Measurements from ENCODE around the gene HNRNPA1.

Gene HNRNPA1

GRCh38 chr12:54285150-54286041 is 4.9 kb downstream of the HNRNPA1 start:
- H3K4me1 Mint-ChIP-seq, result peaks cover 66% of the 10 kb centered on the region

GRCh38 chr12:54286042-54287030 is 5.8 kb downstream of the HNRNPA1 start:
- no peak for ATAC-seq
- H3K4me1 Mint-ChIP-seq, result peaks cover 66% of the 10 kb centered on the region

More at GRCh38 chr12:54285150-54286041, 4.9 kb downstream of the HNRNPA1 start:
- H3K27ac Mint-ChIP-seq, result peak overlapping the region; percentile 30
- H3K4me3 Mint-ChIP-seq, result no peak overlapping the region
- H3K9me3 Mint-ChIP-seq, result no peaks in the 10 kb centered on the region
- H3K36me3 Mint-ChIP-seq, result peaks cover 26% of the 10 kb centered on the region
- H3K27me3 Mint-ChIP-seq, result no peaks in the 10 kb centered on the region
- no peak for ATAC-seq

GRCh38 chr12:54287261-54288157 is 7.0 kb downstream of the HNRNPA1 start:
- Mint-ChIP-seq H3K36me3 (peaks cover 26% of the 10 kb centered on the region), H3K27ac (no peak overlapping the region), H3K9me3 (no peaks in the 10 kb centered on the region), H3K27me3 (no peaks in the 10 kb centered on the region), H3K4me1 (peaks cover 54% of the 10 kb centered on the region), H3K4me3 (no peak overlapping the region)
- no peak for ATAC-seq

More at GRCh38 chr12:54286042-54287030, 5.8 kb downstream of the HNRNPA1 start:
- Mint-ChIP-seq H3K27ac (peak overlapping the region; percentile 30), H3K9me3 (no peaks in the 10 kb centered on the region), H3K36me3 (peaks cover 26% of the 10 kb centered on the region), H3K27me3 (no peaks in the 10 kb centered on the region), H3K4me3 (no peak overlapping the region)

- Mint-ChIP-seq H3K9me3 (no peaks in the 10 kb centered on the region), H3K4me1 (peaks cover 17% of the 10 kb centered on the region), H3K36me3 (peaks cover 7% of the 10 kb centered on the region), H3K27me3 (no peaks in the 10 kb centered on the region), H3K4me3 (no peak overlapping the region), H3K27ac (no peak overlapping the region)
- no peak for ATAC-seq
Observed at GRCh38 chr12:54292083-54292930, 11.8 kb downstream of the HNRNPA1 start.

GRCh38 chr12:54292931-54293241 is 12.4 kb downstream of the HNRNPA1 start:
- H3K4me1 Mint-ChIP-seq, result peaks cover 20% of the 10 kb centered on the region

GRCh38 chr12:54294152-54294952 is 13.8 kb downstream of the HNRNPA1 start:
- ATAC-seq, result peak; percentile 68
- Mint-ChIP-seq H3K9me3 (no peaks in the 10 kb centered on the region), H3K4me1 (peaks cover 10% of the 10 kb centered on the region), H3K27me3 (peaks cover 13% of the 10 kb centered on the region), H3K27ac (peak overlapping the region; percentile 27), H3K36me3 (no peaks in the 10 kb centered on the region), H3K4me3 (no peak overlapping the region)

More at GRCh38 chr12:54292931-54293241, 12.4 kb downstream of the HNRNPA1 start:
- H3K4me3 Mint-ChIP-seq, result no peak overlapping the region
- H3K36me3 Mint-ChIP-seq, result peaks cover under 1% of the 10 kb centered on the region
- no peak overlapping the region for H3K27ac Mint-ChIP-seq
- peaks cover 3% of the 10 kb centered on the region for H3K27me3 Mint-ChIP-seq
- ATAC-seq, result no peak
- H3K9me3 Mint-ChIP-seq, result no peaks in the 10 kb centered on the region

- peaks cover 20% of the 10 kb centered on the region for H3K27me3 Mint-ChIP-seq
- no peak overlapping the region for H3K4me3 Mint-ChIP-seq
- H3K9me3 Mint-ChIP-seq, result no peaks in the 10 kb centered on the region
- ATAC-seq, result no peak
- H3K36me3 Mint-ChIP-seq, result no peaks in the 10 kb centered on the region
- H3K27ac Mint-ChIP-seq, result peak overlapping the region; percentile 27
- peaks cover 12% of the 10 kb centered on the region for H3K4me1 Mint-ChIP-seq
Observed at GRCh38 chr12:54294953-54295566, 14.5 kb downstream of the HNRNPA1 start.

GRCh38 chr12:54296393-54297099 is 16.0 kb downstream of the HNRNPA1 start:
- Mint-ChIP-seq H3K27me3 (peaks cover 34% of the 10 kb centered on the region), H3K4me3 (no peak overlapping the region), H3K4me1 (peaks cover 24% of the 10 kb centered on the region), H3K9me3 (no peaks in the 10 kb centered on the region), H3K36me3 (no peaks in the 10 kb centered on the region), H3K27ac (no peak overlapping the region)
- no peak for ATAC-seq

GRCh38 chr12:54298904-54299303 is 18.4 kb downstream of the HNRNPA1 start:
- no peak overlapping the region for H3K4me3 Mint-ChIP-seq
- no peak for ATAC-seq
- peaks cover 40% of the 10 kb centered on the region for H3K4me1 Mint-ChIP-seq
- H3K27ac Mint-ChIP-seq, result no peak overlapping the region
- H3K9me3 Mint-ChIP-seq, result no peaks in the 10 kb centered on the region
- H3K36me3 Mint-ChIP-seq, result no peaks in the 10 kb centered on the region
- H3K27me3 Mint-ChIP-seq, result peaks cover 57% of the 10 kb centered on the region

GRCh38 chr12:54299515-54300224 is 19.1 kb downstream of the HNRNPA1 start:
- Mint-ChIP-seq H3K36me3 (no peaks in the 10 kb centered on the region), H3K4me1 (peaks cover 47% of the 10 kb centered on the region), H3K4me3 (no peak overlapping the region), H3K27me3 (peaks cover 64% of the 10 kb centered on the region), H3K9me3 (no peaks in the 10 kb centered on the region), H3K27ac (no peak overlapping the region)
- no peak for ATAC-seq

GRCh38 chr12:54300225-54300731 is 19.8 kb downstream of the HNRNPA1 start:
- no peak for ATAC-seq
- H3K36me3 Mint-ChIP-seq, result no peaks in the 10 kb centered on the region
- peaks cover 65% of the 10 kb centered on the region for H3K27me3 Mint-ChIP-seq
- no peak overlapping the region for H3K4me3 Mint-ChIP-seq
- no peak overlapping the region for H3K27ac Mint-ChIP-seq
- H3K9me3 Mint-ChIP-seq, result no peaks in the 10 kb centered on the region
- peaks cover 51% of the 10 kb centered on the region for H3K4me1 Mint-ChIP-seq

Data from stimulated activated memory B cell treated with anti-CD40 and anti-IgM and Interleukin-4, amounts not matched to agents 10 μg/mL and 1 μg/mL and 100 μg/mL, for 72 hours (primary cell).